HCT116 (cell line): ENCODE measurements around the gene SPCS3. TPM values are rescaled to one million over a fixed set of nuclear protein-coding genes. Genes with fewer than 3 reads are reported as not detected.

Experiments
- ATAC-seq: fragments of 200-7000 bp; cut with Tn5 transposase; 2 replicates; pipeline ENCODE4 v1.9.1; 2020; ENCODE audit warnings: mild to moderate bottlenecking, moderate library complexity
- BruUV-seq: library from RNA; stranded (reverse); fragments of 400-500 nt; replicated peaks from 2 replicates; lab custom pipeline; 2021; lab: Mats Ljungman, UMichigan
- CTCF ChIA-PET: fragments of 300-600 bp; sonication (Branson Sonifier 250); formaldehyde crosslinking; loops from one replicate; lab custom pipeline; 2021; ENCODE audit warnings: antibody characterized with exemption; lab: Charles Lee
- POLR2A ChIA-PET: fragments of 300-600, 350-600 bp; sonication (Branson Sonifier 250); formaldehyde crosslinking; loops from one replicate; lab custom pipeline; 2021; ENCODE audit warnings: antibody characterized with exemption; lab: Charles Lee
- RAD21 ChIA-PET, 2 experiments: fragments of 300-600 bp; sonication (Branson Sonifier 250); formaldehyde crosslinking; loops; one replicate each; lab custom pipeline; 2023; ENCODE audit warnings: low total read pairs in 2 of 2; ENCODE audit not compliant: uncharacterized antibody in 2 of 2, unreplicated experiment in 2 of 2, low non-redundant PET in 1 of 2; lab: Charles Lee
- DNase-seq: peaks from one replicate; pipeline ENCODE4 v3.0.0-alpha.2; 2010; ENCODE audit warnings: low read depth, low spot score
- H2AFZ ChIP-seq: fragments of 200-600 bp; shearing (Covaris generic), sonication (generic); 2 replicates; pipeline ENCODE4 v1.6.1; 2017; ENCODE audit warnings: low read depth, mixed run types, mixed read lengths, antibody characterized with exemption, low read length; ENCODE audit not compliant: poor library complexity, severe bottlenecking
- H3K27ac ChIP-seq: 2 replicates; pipeline ENCODE4 v1.5.1; 2012; ENCODE audit warnings: low read depth, low read length
- H3K27me3 ChIP-seq: fragments of 200-600 bp; sonication (generic); 2 replicates; pipeline ENCODE4 v1.6.1; 2016; ENCODE audit warnings: mixed run types, low read length, mixed read lengths; ENCODE audit not compliant: insufficient read depth
- H3K36me3 ChIP-seq, 2 experiments: fragments of 200-500 bp in 1 of 2; fragments of 200-600 bp in 1 of 2; sonication (Bioruptor generic) in 1 of 2; sonication (generic) in 1 of 2; 2 replicates each; pipeline versions ENCODE4 v1.5.1 to v1.6.1; 2014 to 2016; ENCODE audit warnings: low read length in 2 of 2, inconsistent platforms in 1 of 2, mixed read lengths in 1 of 2, mixed run types in 1 of 2; ENCODE audit not compliant: insufficient read depth in 2 of 2, control insufficient read depth in 1 of 2
- H3K4me1 ChIP-seq, 2 experiments: fragments of 200-600 bp in 1 of 2; sonication (generic) in 1 of 2; 2 replicates each; pipeline versions ENCODE4 v1.5.1 to v1.6.1; 2012 to 2017; ENCODE audit warnings: low read length in 2 of 2, inconsistent platforms in 1 of 2, mild to moderate bottlenecking in 1 of 2, mixed read lengths in 1 of 2, mixed run types in 1 of 2, moderate library complexity in 1 of 2; ENCODE audit not compliant: insufficient read depth in 2 of 2, control insufficient read depth in 1 of 2
- H3K4me2 ChIP-seq: fragments of 200-600 bp; sonication (generic); 2 replicates; pipeline ENCODE4 v1.6.1; 2017; ENCODE audit warnings: mixed run types, low read length, mixed read lengths
- H3K4me3 ChIP-seq, 2 experiments: fragments of 200-600 bp in 1 of 2; sonication (generic) in 1 of 2; replicated peaks in 1 of 2; 2 replicates each; pipeline ENCODE4 v1.5.1; 2011 to 2016; ENCODE audit warnings: low read length in 2 of 2, control low read depth in 1 of 2, low read depth in 1 of 2, mild to moderate bottlenecking in 1 of 2, mixed read lengths in 1 of 2, mixed run types in 1 of 2
- H3K79me2 ChIP-seq: fragments of 200-600 bp; sonication (generic); 2 replicates; pipeline ENCODE4 v1.6.1; 2017; ENCODE audit warnings: mild to moderate bottlenecking, mixed run types, low read length, moderate library complexity, mixed read lengths; ENCODE audit not compliant: insufficient read depth
- H3K9ac ChIP-seq: fragments of 200-600 bp; sonication (generic); 2 replicates; pipeline ENCODE4 v1.6.1; 2016; ENCODE audit warnings: low read length, mixed read lengths
- H3K9me2 ChIP-seq: fragments of 200-600 bp; sonication (generic), shearing (Covaris generic); 2 replicates; pipeline ENCODE4 v1.6.1; 2017; ENCODE audit warnings: mixed run types, mild to moderate bottlenecking, moderate library complexity; ENCODE audit not compliant: insufficient read depth
- H3K9me3 ChIP-seq, 2 experiments: fragments of 200-500 bp in 1 of 2; fragments of 200-600 bp in 1 of 2; sonication (Bioruptor generic) in 1 of 2; sonication (generic) in 1 of 2; 2 replicates each; pipeline ENCODE4 v1.6.1; 2014 to 2017; ENCODE audit warnings: low read length in 2 of 2, mixed read lengths in 2 of 2, inconsistent platforms in 1 of 2, low read depth in 1 of 2, mild to moderate bottlenecking in 1 of 2, mixed run types in 1 of 2, moderate library complexity in 1 of 2; ENCODE audit not compliant: control insufficient read depth in 1 of 2, insufficient read depth in 1 of 2
- H4K20me1 ChIP-seq: fragments of 200-600 bp; sonication (generic), shearing (Covaris generic); 2 replicates; pipeline ENCODE4 v1.6.1; 2017; ENCODE audit warnings: mixed run types, mild to moderate bottlenecking, moderate library complexity; ENCODE audit not compliant: insufficient read depth
- ATF3 ChIP-seq: IDR thresholded peaks from 2 replicates; pipeline ENCODE4 v1.6.1; 2012
- CEBPB ChIP-seq: IDR thresholded peaks from 2 replicates; pipeline ENCODE4 v1.6.1; 2012; ENCODE audit warnings: low read depth
- CTCF ChIP-seq, 3 experiments: fragments of 200-600 bp in 1 of 3; sonication (generic) in 1 of 3; IDR thresholded peaks in 2 of 3; conservative IDR thresholded peaks in 1 of 3; 2 replicates each; pipeline ENCODE4 v1.5.1; 2012 to 2017; ENCODE audit warnings: low read depth in 2 of 3, low read length in 2 of 3, antibody characterized with exemption in 1 of 3, borderline replicate concordance in 1 of 3, control low read depth in 1 of 3, mild to moderate bottlenecking in 1 of 3, mixed read lengths in 1 of 3, mixed run types in 1 of 3, moderate library complexity in 1 of 3; ENCODE audit not compliant: insufficient read depth in 1 of 3
- EGR1 ChIP-seq: IDR thresholded peaks from 2 replicates; pipeline ENCODE4 v1.6.1; 2012; ENCODE audit warnings: low read depth
- ELF1 ChIP-seq: IDR thresholded peaks from 2 replicates; pipeline ENCODE4 v1.6.1; 2012; ENCODE audit warnings: low read depth, borderline replicate concordance
- EZH2 ChIP-seq: fragments of 200-600 bp; sonication (generic); IDR thresholded peaks from 2 replicates; pipeline ENCODE4 v1.6.1; 2017; ENCODE audit warnings: antibody characterized with exemption, mixed run types
- EZH2phosphoT487 ChIP-seq: fragments of 200-600 bp; IDR thresholded peaks from 2 replicates; pipeline ENCODE4 v1.6.1; 2018; ENCODE audit warnings: antibody characterized with exemption, borderline replicate concordance
- JUND ChIP-seq: IDR thresholded peaks from 2 replicates; pipeline ENCODE4 v1.6.1; 2012
- MAX ChIP-seq: IDR thresholded peaks from 2 replicates; pipeline ENCODE4 v1.6.1; 2012
- POLR2AphosphoS5 ChIP-seq: IDR thresholded peaks from 2 replicates; pipeline ENCODE4 v1.6.1; 2011; ENCODE audit warnings: mild to moderate bottlenecking, low read depth, low read length, moderate library complexity
- RAD21 ChIP-seq: IDR thresholded peaks from 2 replicates; pipeline ENCODE4 v1.6.1; 2012; ENCODE audit warnings: low read depth, mild to moderate bottlenecking
- REST ChIP-seq: IDR thresholded peaks from 2 replicates; pipeline ENCODE4 v1.6.1; 2012; ENCODE audit warnings: low read depth
- SP1 ChIP-seq: IDR thresholded peaks from 2 replicates; pipeline ENCODE4 v1.6.1; 2012; ENCODE audit warnings: low read depth
- SRF ChIP-seq: IDR thresholded peaks from 2 replicates; pipeline ENCODE4 v1.6.1; 2012; ENCODE audit warnings: low read depth
- TCF7L2 ChIP-seq: IDR thresholded peaks from 2 replicates; pipeline ENCODE4 v1.7.0; 2011; ENCODE audit warnings: borderline replicate concordance, inconsistent platforms; ENCODE audit not compliant: insufficient read depth, insufficient read length; ENCODE audit errors: extremely low read depth
- YY1 ChIP-seq: IDR thresholded peaks from 2 replicates; pipeline ENCODE4 v1.6.1; 2011; ENCODE audit warnings: low read length, low read depth, moderate library complexity, mild to moderate bottlenecking; ENCODE audit not compliant: insufficient replicate concordance; ENCODE audit errors: extremely low read depth
- ZBTB33 ChIP-seq: IDR thresholded peaks from 2 replicates; pipeline ENCODE4 v1.6.1; 2011; ENCODE audit warnings: mild to moderate bottlenecking, low read length, moderate library complexity; ENCODE audit not compliant: insufficient replicate concordance; ENCODE audit errors: extremely low read depth
- ZFX ChIP-seq: fragments of 450-650 bp; IDR thresholded peaks from 2 replicates; pipeline ENCODE4 v1.6.1; 2017
- ZNF274 ChIP-seq: fragments of 200-500 bp; sonication (Bioruptor generic); IDR thresholded peaks from 2 replicates; pipeline ENCODE4 v1.6.1; 2014; ENCODE audit warnings: mild to moderate bottlenecking, low read depth, low read length, inconsistent platforms
- intact Hi-C: fragments of 100-400 bp; cut with micrococcal nuclease; formaldehyde crosslinking; loops from 2 replicates; pipeline ENCODE4 v1.10.0; 2022
- total RNA-seq: library from RNA; stranded (reverse); gene quantifications from one replicate; pipeline ENCODE4 v1.2.1, GENCODE V29; 2021; ENCODE audit not compliant: unreplicated experiment

Gene SPCS3
- total RNA-seq, 1 experiment from 2014 or later: 135 TPM

GRCh38 chr4:176308441-176308840 is 11.3 kb upstream of the SPCS3 start:
- Histone ChIP-seq H3K4me2 (no peak overlapping the region), H3K79me2 (no peaks in the 10 kb centered on the region), H3K4me3 (no peak overlapping the region), H4K20me1 (no peaks in the 10 kb centered on the region), H3K36me3 (no peaks in the 10 kb centered on the region), H3K27me3 (no peaks in the 10 kb centered on the region), H3K9me3 (no peaks in the 10 kb centered on the region), H3K9me2 (no peaks in the 10 kb centered on the region), H3K9ac (no peak overlapping the region), H3K27ac (no peak overlapping the region), H3K4me1 (peaks cover 0 to 16% of the 10 kb centered on the region in 2 experiments; a peak in 2 of 4 replicates), H2AFZ (no peak overlapping the region)
- TF ChIP-seq EZH2: no peak
- TF ChIP-seq CTCF (IDR thresholded peaks at IDR 0.05 in 2 of 3, conservative IDR thresholded peaks at IDR 0.05 in 1 of 3; ENCODE audit: borderline replicate concordance in 1 of 3, insufficient read depth in 1 of 3, low read depth in 2 of 3, low read length in 2 of 3): no peak
- no peak for TF ChIP-seq REST
- no peak for TF ChIP-seq SP1
- no peak for TF ChIP-seq POLR2AphosphoS5
- no peak for TF ChIP-seq YY1
- TF ChIP-seq SRF: no peak
- TF ChIP-seq EZH2phosphoT487: no peak
- no peak for TF ChIP-seq ZFX
- no peak for TF ChIP-seq ZBTB33
- no peak for TF ChIP-seq ATF3
- TF ChIP-seq ELF1: no peak
- no peak for TF ChIP-seq RAD21
- TF ChIP-seq EGR1: no peak
- no peak for TF ChIP-seq TCF7L2
- TF ChIP-seq ZNF274: no peak
- TF ChIP-seq JUND: no peak
- TF ChIP-seq MAX: no peak
- no peak for TF ChIP-seq CEBPB
- RAD21 ChIA-PET: no interaction called here
- CTCF ChIA-PET: no interaction called here
- POLR2A ChIA-PET: no interaction called here
- DNase-seq (no peak), ATAC-seq (no peak)
- intact Hi-C loops: no loop called here
- no TSS peak for BruUV-seq
